Peyer's patch (tissue), 4 donors: ENCODE data around the gene MEF2C. TPM values are rescaled to one million over a fixed set of nuclear protein-coding genes. Genes with fewer than 3 reads are reported as not detected.

Experiments
- DNase-seq, 3 donors: peaks; one replicate each; pipeline ENCODE4 v3.0.0-alpha.2; 2017 to 2019
- H3K27ac ChIP-seq, 4 donors: fragments of 200-600 bp; sonication (generic); one replicate each; pipeline ENCODE4 v1.5.1; 2016 to 2019
- H3K27me3 ChIP-seq, 2 donors: fragments of 200-600 bp; sonication (generic); one replicate each; pipeline ENCODE4 v1.5.1; 2019
- H3K36me3 ChIP-seq, 3 donors: fragments of 200-600 bp; sonication (generic); one replicate each; pipeline ENCODE4 v1.5.1; 2016 to 2019
- H3K4me1 ChIP-seq, 4 donors: fragments of 200-600 bp; sonication (generic); one replicate each; pipeline ENCODE4 v1.5.1; 2016 to 2019
- H3K4me3 ChIP-seq, 4 donors: fragments of 200-600 bp; sonication (generic); 1 replicate in 3 of 4; 2 replicates in 1 of 4; pipeline ENCODE4 v1.5.1; 2016 to 2019; ENCODE audit warnings: mild to moderate bottlenecking in 1 of 4
- H3K9me3 ChIP-seq, 4 donors: fragments of 200-600 bp; sonication (generic); one replicate each; pipeline ENCODE4 v1.5.1; 2016 to 2019; ENCODE audit warnings: mild to moderate bottlenecking in 1 of 4
- POLR2A ChIP-seq, 2 donors: fragments of 450-650 bp; IDR thresholded peaks; one replicate each; pipeline ENCODE4 v1.5.1; 2017; ENCODE audit warnings: antibody characterized with exemption in 2 of 2, mild to moderate bottlenecking in 2 of 2, moderate library complexity in 2 of 2
- total RNA-seq, 4 donors: library from RNA; depleted of rRNA; stranded (reverse); fragments of >200 nt; gene quantifications; one replicate each; pipeline ENCODE4 v1.1.0, GENCODE V29; 2016
- TF ChIP-seq, protein P1 (sequence below), 6 experiments: fragments of 450-650 bp in 4 of 6; fragments of 200-600 bp in 2 of 6; sonication (generic) in 1 of 6; IDR thresholded peaks; one replicate each; pipeline ENCODE4 v1.5.1; 2017 to 2019; ENCODE audit warnings: antibody characterized with exemption in 6 of 6, mild to moderate bottlenecking in 3 of 6, moderate library complexity in 1 of 6

MEF2C gene
- total RNA-seq, 4 donors from 2014 or later: 5.4 to 137 (median 14.4) TPM

DNA sequence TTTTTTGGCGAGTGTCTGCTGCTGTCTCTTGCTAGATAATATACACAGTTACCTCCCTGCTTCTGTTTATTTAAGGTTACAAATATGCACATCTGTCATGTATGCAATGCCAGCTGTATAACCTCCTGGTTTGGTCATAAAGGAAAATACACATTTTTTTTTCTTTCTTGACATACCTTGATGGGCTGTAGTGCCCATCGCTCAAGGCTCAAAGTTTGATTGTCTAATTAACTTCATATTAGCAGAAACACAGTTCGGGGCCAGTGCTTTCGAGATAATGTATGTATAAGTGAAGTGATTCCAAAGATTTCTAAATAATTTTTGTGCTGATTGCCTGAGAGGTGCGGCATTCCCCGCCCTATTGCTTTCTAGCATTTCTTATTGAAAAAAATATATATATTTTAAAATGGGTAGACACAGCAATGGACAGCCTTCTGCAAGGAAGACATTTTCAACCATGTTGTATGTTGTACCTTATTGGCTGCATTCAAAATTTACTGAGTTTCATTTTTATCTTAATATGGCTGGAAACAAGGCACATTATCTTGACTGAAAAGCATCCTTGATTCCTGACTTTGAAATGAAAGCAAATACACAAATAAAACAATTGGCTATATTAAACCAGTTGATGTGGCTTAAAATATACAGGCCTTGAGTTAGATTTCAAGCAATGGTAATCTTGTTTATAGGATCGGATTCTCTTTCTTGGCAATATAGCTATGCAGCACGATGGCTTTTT lies 206.2 kb downstream of the MEF2C start:
- Histone ChIP-seq H3K4me3 (no peak overlapping the region), H3K9me3 (no peaks in the 10 kb centered on the region), H3K27me3 (peaks cover 4 to 59% of the 10 kb centered on the region in 2 donors), H3K4me1 (peaks cover 0 to 34% (median 14%) of the 10 kb centered on the region in 4 donors), H3K36me3 (no peaks in the 10 kb centered on the region), H3K27ac (no peak overlapping the region)
- no peak for DNase-seq
- TF ChIP-seq, protein P1, sequence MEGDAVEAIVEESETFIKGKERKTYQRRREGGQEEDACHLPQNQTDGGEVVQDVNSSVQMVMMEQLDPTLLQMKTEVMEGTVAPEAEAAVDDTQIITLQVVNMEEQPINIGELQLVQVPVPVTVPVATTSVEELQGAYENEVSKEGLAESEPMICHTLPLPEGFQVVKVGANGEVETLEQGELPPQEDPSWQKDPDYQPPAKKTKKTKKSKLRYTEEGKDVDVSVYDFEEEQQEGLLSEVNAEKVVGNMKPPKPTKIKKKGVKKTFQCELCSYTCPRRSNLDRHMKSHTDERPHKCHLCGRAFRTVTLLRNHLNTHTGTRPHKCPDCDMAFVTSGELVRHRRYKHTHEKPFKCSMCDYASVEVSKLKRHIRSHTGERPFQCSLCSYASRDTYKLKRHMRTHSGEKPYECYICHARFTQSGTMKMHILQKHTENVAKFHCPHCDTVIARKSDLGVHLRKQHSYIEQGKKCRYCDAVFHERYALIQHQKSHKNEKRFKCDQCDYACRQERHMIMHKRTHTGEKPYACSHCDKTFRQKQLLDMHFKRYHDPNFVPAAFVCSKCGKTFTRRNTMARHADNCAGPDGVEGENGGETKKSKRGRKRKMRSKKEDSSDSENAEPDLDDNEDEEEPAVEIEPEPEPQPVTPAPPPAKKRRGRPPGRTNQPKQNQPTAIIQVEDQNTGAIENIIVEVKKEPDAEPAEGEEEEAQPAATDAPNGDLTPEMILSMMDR (IDR thresholded peaks at IDR 0.05): no peak
- no peak for TF ChIP-seq POLR2A (IDR thresholded peaks at IDR 0.05)

DNA sequence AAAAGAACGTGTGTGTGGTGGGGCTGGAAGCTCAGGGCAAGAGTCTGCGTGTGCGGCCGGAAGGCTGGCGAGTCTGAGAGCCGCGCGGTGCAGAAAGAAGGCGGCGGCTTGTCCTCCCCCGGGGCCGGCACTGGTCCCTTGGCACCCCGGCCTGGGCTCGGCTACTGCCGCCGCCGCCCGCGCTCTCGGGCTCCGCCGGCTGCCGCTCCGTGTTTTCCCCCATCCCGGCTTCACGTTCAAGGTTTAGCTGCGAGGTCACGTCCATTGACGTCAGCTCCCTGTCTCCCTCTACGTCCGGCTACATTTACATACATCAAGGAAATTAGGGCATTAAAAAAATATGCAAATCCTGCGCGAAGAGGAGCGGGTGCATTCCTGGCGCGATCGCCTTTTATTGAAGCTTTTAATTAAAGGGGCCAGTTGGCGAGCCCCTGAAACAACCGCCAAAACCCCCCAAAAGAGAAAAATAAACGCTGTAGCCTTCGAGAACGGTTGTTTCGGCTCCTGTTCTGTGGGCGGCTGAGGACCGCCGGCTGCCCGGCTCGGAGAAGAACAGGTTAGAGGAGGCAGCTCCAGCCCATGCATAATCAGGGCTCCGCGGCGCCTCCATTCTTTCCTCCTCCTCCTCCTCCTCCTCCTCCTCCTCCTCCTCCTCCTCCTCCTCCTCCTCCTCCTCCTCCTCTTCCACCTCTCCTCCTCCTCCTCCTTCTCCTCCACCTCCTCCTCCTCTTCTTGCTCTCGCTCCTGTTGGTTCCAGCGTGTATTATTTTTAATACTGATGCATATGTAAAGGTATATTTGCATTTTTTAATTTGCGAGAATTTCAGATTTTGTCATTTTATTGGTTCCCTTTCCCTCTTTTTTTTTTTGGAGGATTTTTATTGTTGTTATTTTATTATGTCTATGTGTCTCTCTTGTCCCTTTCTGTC lies 207.0 kb downstream of the MEF2C start:
- Histone ChIP-seq H3K9me3 (no peaks in the 10 kb centered on the region), H3K27ac (no peak overlapping the region), H3K4me3 (peak overlapping the region in 3 of 4 donors; percentile 42 to 48 (median 43)), H3K4me1 (peaks cover 0 to 34% (median 14%) of the 10 kb centered on the region in 4 donors), H3K36me3 (no peaks in the 10 kb centered on the region), H3K27me3 (peaks cover 4 to 62% of the 10 kb centered on the region in 2 donors)
- DNase-seq: peak in 1 of 3 donors; percentile 53
- TF ChIP-seq POLR2A (IDR thresholded peaks at IDR 0.05): no peak
- TF ChIP-seq, protein P1 (IDR thresholded peaks at IDR 0.05): no peak

DNA sequence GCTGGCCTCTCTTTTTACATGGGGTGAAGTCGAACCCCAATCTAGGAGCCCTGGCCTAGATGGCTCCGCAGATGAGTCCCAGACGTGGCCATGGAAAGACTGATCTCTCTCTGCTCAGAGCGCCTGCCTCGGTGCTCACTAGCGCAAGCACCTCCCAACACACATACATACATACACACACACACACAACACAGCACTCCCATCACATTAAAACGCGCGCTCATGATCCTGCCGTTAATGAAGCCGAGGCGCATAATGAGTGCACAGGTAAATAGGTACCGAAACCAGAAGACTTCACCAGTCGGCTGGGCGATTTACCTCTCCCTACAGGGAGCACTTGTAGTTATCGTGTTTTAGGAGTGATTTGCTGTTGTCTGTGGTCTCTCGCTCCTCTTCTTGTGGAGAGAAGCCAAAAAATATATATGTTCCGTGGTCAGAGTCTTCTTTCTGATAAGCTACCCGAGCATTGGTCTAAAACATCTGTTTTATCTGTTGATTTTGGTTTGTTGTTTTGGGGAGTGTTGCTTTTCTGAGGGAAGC lies 207.7 kb downstream of the MEF2C start:
- peaks cover 2 to 57% of the 10 kb centered on the region in 2 donors for H3K27me3 ChIP-seq
- peak overlapping the region; percentile 24 to 51 (median 46) for H3K4me3 ChIP-seq
- H3K9me3 ChIP-seq: no peaks in the 10 kb centered on the region
- peaks cover 0 to 29% (median 11%) of the 10 kb centered on the region in 4 donors for H3K4me1 ChIP-seq
- DNase-seq: no peak
- no peaks in the 10 kb centered on the region for H3K36me3 ChIP-seq
- TF ChIP-seq POLR2A (IDR thresholded peaks at IDR 0.05): no peak
- TF ChIP-seq, protein P1 (IDR thresholded peaks at IDR 0.05): no peak
- no peak overlapping the region for H3K27ac ChIP-seq

DNA sequence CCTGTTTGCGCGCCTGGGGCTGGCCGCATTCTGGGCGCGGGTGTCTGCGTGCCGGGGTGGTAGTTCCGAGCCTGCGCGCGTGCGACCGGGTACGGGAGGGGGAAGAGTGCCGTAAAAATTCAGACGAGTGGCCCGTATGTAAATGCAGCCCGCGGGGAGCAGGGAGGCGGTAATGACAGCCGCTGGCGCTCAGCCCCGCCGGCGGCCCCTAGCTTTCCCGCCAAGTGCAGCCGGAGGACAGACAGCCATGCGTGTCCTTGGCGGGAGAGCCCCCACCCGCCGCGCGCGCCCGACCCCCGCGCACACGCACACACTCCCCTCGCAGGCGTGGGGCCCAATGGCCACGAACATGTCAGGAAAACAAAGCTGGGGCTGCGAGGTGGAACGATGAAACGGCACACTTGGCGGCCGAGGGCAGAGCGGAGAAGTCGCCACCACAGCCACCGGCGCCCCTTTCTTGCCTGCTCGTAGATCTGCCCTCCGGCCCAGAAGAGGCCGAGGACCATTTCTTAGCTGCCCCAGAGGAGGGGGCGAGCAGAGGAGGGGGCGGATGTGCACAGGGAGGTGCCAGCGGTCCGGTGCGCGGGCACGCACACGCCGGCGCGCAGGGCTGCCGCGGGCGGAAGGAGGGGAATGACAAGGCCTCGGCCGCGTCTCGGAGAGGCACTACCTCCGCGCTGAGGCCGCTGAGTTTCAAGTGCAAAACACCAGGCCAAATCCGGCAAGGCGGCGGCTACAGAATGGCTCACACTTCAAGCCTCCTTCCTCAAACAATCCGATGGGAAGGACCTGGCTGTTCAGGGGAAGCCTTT lies 208.4 kb downstream of the MEF2C start:
- no peaks in the 10 kb centered on the region for H3K36me3 ChIP-seq
- peaks cover 0 to 55% of the 10 kb centered on the region in 2 donors for H3K27me3 ChIP-seq
- TF ChIP-seq, protein P1 (IDR thresholded peaks at IDR 0.05): no peak
- no peak for TF ChIP-seq POLR2A (IDR thresholded peaks at IDR 0.05)
- no peak overlapping the region for H3K27ac ChIP-seq
- DNase-seq: peak in 1 of 3 donors; percentile 51
- H3K4me1 ChIP-seq: peaks cover 0 to 25% (median 10%) of the 10 kb centered on the region in 4 donors
- H3K9me3 ChIP-seq: no peaks in the 10 kb centered on the region
- peak overlapping the region; percentile 24 to 51 (median 46) for H3K4me3 ChIP-seq
